GM21390 (cell line): ENCODE results near the gene HMG20B.

Experiments used
- ATAC-seq: cut with Tn5 transposase; IDR thresholded peaks from one replicate; pipeline ENCODE4 v1.9.1; 2021; ENCODE audit not compliant: unreplicated experiment

Gene HMG20B

DNA sequence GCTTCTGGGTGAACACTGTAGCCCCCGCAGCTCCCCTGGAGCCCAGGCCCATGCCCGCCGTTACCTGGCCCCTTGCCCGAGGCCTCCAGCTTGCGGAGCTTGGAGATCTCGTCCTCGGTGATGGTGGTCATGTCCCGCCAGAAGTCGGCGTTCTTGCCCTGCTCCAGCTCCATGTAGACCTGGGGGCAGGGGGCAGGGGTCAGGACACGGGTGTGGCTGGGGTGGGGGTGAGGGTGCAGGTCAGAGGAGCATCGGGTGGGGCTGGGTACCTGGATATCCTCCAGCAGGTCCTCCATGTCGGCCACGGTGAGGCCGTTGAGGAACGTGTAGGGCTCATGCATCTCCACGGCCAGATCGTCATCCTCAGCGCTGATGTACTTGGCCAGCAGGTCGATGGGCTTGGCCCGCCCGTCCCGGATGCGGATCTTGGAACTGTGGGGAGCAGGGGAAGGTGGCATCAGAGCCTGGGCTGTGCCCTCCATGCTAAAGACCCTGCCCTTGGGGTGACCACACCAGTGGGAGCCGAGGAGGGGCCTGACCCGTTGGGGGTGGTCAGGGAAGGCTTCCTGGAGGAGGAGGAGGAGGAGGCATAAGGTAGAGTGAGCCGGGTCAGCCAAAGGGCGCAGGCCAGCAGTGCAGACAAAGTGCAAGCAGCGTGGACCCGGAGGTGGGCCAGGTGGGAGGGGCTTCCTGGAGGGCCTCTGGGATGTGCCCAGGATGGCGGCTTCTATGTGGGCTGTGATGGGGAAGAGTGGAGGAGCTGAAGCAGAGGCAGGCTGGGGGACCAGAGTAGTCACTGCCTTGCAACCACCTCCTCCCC lies 46.3 kb downstream of the HMG20B start:
- ATAC-seq = no peak

DNA sequence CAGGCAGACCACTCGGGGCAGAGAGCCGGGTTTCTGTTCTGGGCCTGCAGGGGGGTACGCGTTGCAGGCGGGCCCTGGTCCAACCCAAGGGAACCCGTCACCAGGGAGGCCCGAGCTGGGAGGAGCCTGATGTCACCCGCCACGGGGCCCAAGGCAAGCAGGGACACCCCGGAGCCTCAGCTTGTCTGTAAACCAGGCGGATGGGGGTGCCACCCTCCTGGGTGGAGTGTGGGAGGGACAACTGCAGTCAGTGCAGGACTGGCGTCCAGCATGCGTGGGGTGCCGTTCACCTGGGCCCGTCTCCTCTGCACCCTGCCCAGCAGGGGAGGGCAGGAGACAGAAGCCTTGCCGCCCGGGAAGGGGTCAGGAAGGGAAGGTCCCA lies 46.9 kb downstream of the HMG20B start:
- no peak for ATAC-seq

- no peak for ATAC-seq
These were observed 47.5 kb downstream of the HMG20B start for GRCh38 chr19:3620145-3620816.

GRCh38 chr19:3620817-3621547 lies 48.2 kb downstream of the HMG20B start:
- no peak for ATAC-seq

GRCh38 chr19:3621689-3622088 lies 48.9 kb downstream of the HMG20B start:
- no peak for ATAC-seq

GRCh38 chr19:3622224-3622623 lies 49.5 kb downstream of the HMG20B start:
- ATAC-seq = no peak

DNA sequence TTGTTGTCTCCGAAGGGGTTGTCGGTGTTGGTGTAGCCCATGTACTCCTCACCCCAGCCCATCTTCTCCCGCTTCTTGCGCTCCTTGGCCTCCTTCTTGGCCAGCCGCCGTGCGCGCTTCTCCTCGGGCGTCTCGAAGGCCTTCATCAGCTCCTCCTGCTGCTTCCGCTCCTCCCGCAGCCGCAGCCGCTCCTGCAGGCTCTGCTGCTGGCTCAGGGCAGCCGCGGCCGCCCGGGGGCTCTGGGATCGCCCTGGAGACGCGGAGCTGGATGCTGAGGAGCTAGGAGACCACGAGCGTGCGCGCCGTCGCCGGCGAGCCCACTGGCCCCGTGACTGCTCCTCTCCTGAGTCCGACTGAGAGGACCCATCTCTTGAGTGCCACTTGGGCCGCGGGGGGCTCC lies 51.0 kb downstream of the HMG20B start:
- no peak for ATAC-seq

GRCh38 chr19:3625996-3626472 lies 53.3 kb downstream of the HMG20B start:
- no peak for ATAC-seq

DNA sequence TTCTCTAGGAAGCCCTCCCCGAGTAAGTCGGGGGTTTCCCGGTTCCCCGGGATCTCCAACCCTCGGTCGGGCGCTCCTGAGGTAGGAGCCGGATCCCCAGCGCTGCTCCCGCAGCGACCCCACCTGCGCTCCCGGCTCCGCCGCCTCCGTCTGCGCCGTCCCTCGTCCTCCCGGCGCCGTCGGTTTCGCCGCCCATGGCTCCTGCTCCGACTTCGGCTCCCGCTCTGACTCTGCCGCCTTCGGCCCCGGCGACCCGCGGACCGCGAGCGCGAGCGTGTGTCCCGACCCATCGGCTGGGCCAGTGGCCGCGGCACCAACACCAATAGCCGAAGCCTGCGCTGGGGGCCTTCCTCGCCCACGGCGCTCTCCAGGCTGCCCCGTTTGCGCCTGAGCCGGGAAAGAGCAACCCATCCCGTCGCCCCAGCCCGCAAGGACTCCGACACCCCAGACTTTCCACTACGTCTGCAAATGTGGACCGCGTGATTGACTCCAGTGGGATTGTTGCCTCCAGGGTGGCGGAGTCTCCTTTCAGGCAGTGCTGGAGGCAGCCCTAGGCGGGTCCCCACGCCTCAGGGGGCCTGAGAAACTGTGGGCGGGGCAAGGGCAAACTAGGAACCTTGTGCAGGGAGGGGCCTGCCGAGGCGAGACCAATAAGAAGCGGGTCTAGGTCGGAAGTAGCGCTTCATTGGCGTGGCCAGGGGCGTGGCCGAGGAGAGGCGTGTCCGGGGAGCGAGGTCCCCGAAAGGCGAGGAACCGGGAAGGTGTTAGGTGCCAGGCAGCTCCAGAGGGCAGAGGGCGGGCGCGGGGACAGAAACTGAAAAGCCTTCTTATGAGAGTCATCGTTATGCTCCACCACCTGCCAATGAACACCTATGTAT lies 54.0 kb downstream of the HMG20B start, which contains the start of gene CACTIN:
Gene CACTIN (minus strand): TSS at position 318 of the 878 bp plus-strand sequence. CDS start 28 bp downstream, at position 290.
- peak; percentile 84 for ATAC-seq

- no peak for ATAC-seq
These were observed 54.6 kb downstream of the HMG20B start for GRCh38 chr19:3627351-3627723.
